HepG2 (cell line): ENCODE data around the gene PPIP5K1. TPM values are rescaled to one million over a fixed set of nuclear protein-coding genes. Genes with fewer than 3 reads are reported as not detected.

Experiments
- ADNP ChIP-seq: sonication (generic); formaldehyde crosslinking; IDR thresholded peaks from 2 replicates; pipeline ENCODE4 v1.4.0; 2020; ENCODE audit warnings: missing genetic modification reagents
- KAT8 ChIP-seq: IDR thresholded peaks from 2 replicates; pipeline ENCODE4 v1.6.1; 2016; ENCODE audit warnings: missing genetic modification reagents, missing compliant biosample characterization
- KLF12 ChIP-seq: sonication (generic); formaldehyde crosslinking; IDR thresholded peaks from 2 replicates; pipeline ENCODE4 v1.4.0; 2020; ENCODE audit warnings: missing genetic modification reagents, borderline replicate concordance
- MATR3 ChIP-seq: sonication (generic); formaldehyde crosslinking; IDR thresholded peaks from 2 replicates; pipeline ENCODE4 v1.4.0; 2020; ENCODE audit warnings: missing genetic modification reagents
- MXI1 ChIP-seq: IDR thresholded peaks from 3 replicates; pipeline ENCODE4 v1.6.1; 2012; ENCODE audit warnings: low read depth, low read length, inconsistent platforms, borderline replicate concordance
- PCBP1 ChIP-seq: fragments of 200-400 bp; formaldehyde crosslinking; IDR thresholded peaks from 2 replicates; pipeline ENCODE4 v1.6.1; 2017; ENCODE audit warnings: mild to moderate bottlenecking, low read depth, low read length, borderline replicate concordance
- PHF20 ChIP-seq: sonication (generic); formaldehyde crosslinking; IDR thresholded peaks from 2 replicates; pipeline ENCODE4 v1.5.0; 2020; ENCODE audit warnings: mild to moderate bottlenecking, missing genetic modification reagents
- RBM22 ChIP-seq: fragments of 200-400 bp; formaldehyde crosslinking; optimal IDR thresholded peaks from 2 replicates; pipeline ENCODE3; 2017; ENCODE audit warnings: mild to moderate bottlenecking, low read length, moderate library complexity
- REPIN1 ChIP-seq: sonication (generic); formaldehyde crosslinking; IDR thresholded peaks from 2 replicates; pipeline ENCODE4 v1.8.0; 2022; ENCODE audit warnings: missing genetic modification reagents, low read depth, mild to moderate bottlenecking, borderline replicate concordance
- RFX1 ChIP-seq: fragments of 450-650 bp; IDR thresholded peaks from 2 replicates; pipeline ENCODE4 v1.6.1; 2017
- RNF2 ChIP-seq: fragments of 450-650 bp; conservative IDR thresholded peaks from 2 replicates; pipeline ENCODE4 v1.6.1; 2016; ENCODE audit warnings: low read depth
- TCF7 ChIP-seq: sonication (generic); IDR thresholded peaks from 2 replicates; pipeline ENCODE4 v1.6.1; 2016; ENCODE audit warnings: antibody characterized with exemption, low read depth
- TRIM24 ChIP-seq: sonication (generic); formaldehyde crosslinking; IDR thresholded peaks from 2 replicates; pipeline ENCODE4 v1.8.0; 2022; ENCODE audit warnings: mild to moderate bottlenecking, missing genetic modification reagents
- TSC22D2 ChIP-seq: sonication (generic); formaldehyde crosslinking; IDR thresholded peaks from 2 replicates; pipeline ENCODE4 v1.5.1; 2020; ENCODE audit warnings: missing genetic modification reagents, mild to moderate bottlenecking, borderline replicate concordance
- ZEB1 ChIP-seq: IDR thresholded peaks from 2 replicates; pipeline ENCODE4 v1.6.1; 2012; ENCODE audit warnings: mild to moderate bottlenecking, low read depth, inconsistent platforms; ENCODE audit not compliant: insufficient replicate concordance
- ZMYM4 ChIP-seq: sonication (generic); formaldehyde crosslinking; IDR thresholded peaks from 2 replicates; pipeline ENCODE4 v1.8.1; 2023; ENCODE audit warnings: mild to moderate bottlenecking, missing genetic modification reagents
- ZNF296 ChIP-seq: sonication (generic); formaldehyde crosslinking; conservative IDR thresholded peaks from 2 replicates; pipeline ENCODE4 v1.5.0; 2020; ENCODE audit warnings: mild to moderate bottlenecking, missing genetic modification reagents
- ZNF382 ChIP-seq: sonication (generic); formaldehyde crosslinking; IDR thresholded peaks from 2 replicates; pipeline ENCODE4 v1.5.0; 2020; ENCODE audit warnings: missing genetic modification reagents, mild to moderate bottlenecking, borderline replicate concordance
- polyA plus RNA-seq, 8 experiments: library from polyadenylated mRNA; depleted of rRNA in 3 of 8; stranded (reverse) in 7 of 8; unstranded in 1 of 8; fragments of >200 nt; fragmentation: Illumina TruSeq in 4 of 8; extraction: Trizol in 4 of 8; gene quantifications; 2 replicates each; pipeline versions ENCODE4 v1.2.1 to v1.2.3, GENCODE V29; 2011 to 2016; ENCODE audit warnings: low read depth in 4 of 8, missing spikeins in 1 of 8, mixed read lengths in 1 of 8; ENCODE audit not compliant: insufficient read depth in 1 of 8
- total RNA-seq, 5 experiments: library from RNA; depleted of rRNA; stranded (reverse); fragments of >200 nt; fragmentation: Illumina TruSeq; extraction: Trizol; gene quantifications; 2 replicates each; pipeline ENCODE4 v1.2.3, GENCODE V29; 2016; ENCODE audit warnings: low read depth in 1 of 5
- TF ChIP-seq, protein P1 (sequence below): IDR thresholded peaks from 2 replicates; pipeline ENCODE4 v1.6.1; 2016; ENCODE audit warnings: low read depth, missing genetic modification reagents, missing compliant biosample characterization
- TF ChIP-seq, protein P2 (sequence below): IDR thresholded peaks from 2 replicates; pipeline ENCODE4 v1.6.1; 2016
- TF ChIP-seq, protein P3 (sequence below): sonication (generic); formaldehyde crosslinking; IDR thresholded peaks from 2 replicates; pipeline ENCODE4 v1.4.0; 2020; ENCODE audit warnings: low read depth, missing genetic modification reagents

The PPIP5K1 gene
- total and polyA plus RNA-seq, 2 of the 13 experiments (the other 11 are each of a cell fraction or from before 2014, with no cell fraction given) = 9.9 to 10.9 TPM

DNA sequence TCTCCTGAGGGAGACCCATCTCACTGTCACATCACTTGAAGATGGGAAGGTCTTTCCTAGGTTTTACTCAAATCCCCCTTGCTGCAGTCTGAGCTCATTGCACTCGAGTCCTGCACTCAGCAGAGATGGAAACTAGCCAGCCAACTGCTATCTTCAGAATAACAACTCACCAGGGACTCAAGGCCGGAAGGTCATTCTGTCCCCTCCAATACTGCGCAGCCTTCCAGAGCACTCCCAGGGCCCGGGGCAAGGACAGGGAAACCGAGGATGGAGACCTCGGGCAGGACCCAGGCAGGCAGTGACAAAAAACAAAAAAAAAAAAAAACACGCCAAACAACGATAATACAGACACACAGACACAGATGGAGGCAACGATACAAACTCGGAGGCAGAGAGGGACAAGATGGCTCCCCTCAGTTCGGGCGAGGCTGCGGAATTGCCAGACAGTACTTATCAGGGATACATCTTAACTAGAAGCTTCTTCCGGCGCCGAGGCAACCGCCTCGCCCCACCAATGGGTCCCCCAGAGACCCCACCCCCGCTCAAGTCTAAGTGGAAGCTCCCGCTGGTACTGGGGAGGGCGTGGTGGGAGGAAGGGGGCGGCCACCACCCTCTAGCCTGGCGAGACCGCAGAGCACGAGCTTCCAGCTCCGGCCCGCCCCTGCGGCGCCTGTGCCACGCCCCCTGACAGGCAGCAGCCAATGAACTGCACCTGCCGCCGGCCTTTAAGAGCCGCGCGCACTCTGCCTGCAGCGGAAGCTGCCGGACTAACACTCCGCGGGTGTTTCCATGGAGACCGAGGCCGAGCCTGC is 79.6 kb downstream of the PPIP5K1 start (continued):
- TF ChIP-seq, protein P1, sequence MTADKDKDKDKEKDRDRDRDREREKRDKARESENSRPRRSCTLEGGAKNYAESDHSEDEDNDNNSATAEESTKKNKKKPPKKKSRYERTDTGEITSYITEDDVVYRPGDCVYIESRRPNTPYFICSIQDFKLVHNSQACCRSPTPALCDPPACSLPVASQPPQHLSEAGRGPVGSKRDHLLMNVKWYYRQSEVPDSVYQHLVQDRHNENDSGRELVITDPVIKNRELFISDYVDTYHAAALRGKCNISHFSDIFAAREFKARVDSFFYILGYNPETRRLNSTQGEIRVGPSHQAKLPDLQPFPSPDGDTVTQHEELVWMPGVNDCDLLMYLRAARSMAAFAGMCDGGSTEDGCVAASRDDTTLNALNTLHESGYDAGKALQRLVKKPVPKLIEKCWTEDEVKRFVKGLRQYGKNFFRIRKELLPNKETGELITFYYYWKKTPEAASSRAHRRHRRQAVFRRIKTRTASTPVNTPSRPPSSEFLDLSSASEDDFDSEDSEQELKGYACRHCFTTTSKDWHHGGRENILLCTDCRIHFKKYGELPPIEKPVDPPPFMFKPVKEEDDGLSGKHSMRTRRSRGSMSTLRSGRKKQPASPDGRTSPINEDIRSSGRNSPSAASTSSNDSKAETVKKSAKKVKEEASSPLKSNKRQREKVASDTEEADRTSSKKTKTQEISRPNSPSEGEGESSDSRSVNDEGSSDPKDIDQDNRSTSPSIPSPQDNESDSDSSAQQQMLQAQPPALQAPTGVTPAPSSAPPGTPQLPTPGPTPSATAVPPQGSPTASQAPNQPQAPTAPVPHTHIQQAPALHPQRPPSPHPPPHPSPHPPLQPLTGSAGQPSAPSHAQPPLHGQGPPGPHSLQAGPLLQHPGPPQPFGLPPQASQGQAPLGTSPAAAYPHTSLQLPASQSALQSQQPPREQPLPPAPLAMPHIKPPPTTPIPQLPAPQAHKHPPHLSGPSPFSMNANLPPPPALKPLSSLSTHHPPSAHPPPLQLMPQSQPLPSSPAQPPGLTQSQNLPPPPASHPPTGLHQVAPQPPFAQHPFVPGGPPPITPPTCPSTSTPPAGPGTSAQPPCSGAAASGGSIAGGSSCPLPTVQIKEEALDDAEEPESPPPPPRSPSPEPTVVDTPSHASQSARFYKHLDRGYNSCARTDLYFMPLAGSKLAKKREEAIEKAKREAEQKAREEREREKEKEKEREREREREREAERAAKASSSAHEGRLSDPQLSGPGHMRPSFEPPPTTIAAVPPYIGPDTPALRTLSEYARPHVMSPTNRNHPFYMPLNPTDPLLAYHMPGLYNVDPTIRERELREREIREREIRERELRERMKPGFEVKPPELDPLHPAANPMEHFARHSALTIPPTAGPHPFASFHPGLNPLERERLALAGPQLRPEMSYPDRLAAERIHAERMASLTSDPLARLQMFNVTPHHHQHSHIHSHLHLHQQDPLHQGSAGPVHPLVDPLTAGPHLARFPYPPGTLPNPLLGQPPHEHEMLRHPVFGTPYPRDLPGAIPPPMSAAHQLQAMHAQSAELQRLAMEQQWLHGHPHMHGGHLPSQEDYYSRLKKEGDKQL (CRISPR knock-in tag) = no peak
- 0 out of 2 replicates have a peak, but pooled peaks have one; percentile 46 for TF ChIP-seq TSC22D2 (CRISPR knock-in tag)
- TF ChIP-seq REPIN1 (CRISPR knock-in tag) = peak; percentile 31; the same call in 1 of the 2 replicates
- TF ChIP-seq KAT8 = no peak; the same call in 1 of the 2 replicates
- 0 out of 2 replicates have a peak, but pooled peaks have one; percentile 29 for TF ChIP-seq ZMYM4 (CRISPR knock-in tag)
- peak; percentile 99 for TF ChIP-seq RFX1
- TF ChIP-seq KLF12 = no peak
- TF ChIP-seq, protein P2, sequence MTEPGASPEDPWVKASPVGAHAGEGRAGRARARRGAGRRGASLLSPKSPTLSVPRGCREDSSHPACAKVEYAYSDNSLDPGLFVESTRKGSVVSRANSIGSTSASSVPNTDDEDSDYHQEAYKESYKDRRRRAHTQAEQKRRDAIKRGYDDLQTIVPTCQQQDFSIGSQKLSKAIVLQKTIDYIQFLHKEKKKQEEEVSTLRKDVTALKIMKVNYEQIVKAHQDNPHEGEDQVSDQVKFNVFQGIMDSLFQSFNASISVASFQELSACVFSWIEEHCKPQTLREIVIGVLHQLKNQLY (CRISPR knock-in tag) = no peak
- TF ChIP-seq MXI1 = peak; percentile 99
- 0 out of 2 replicates have a peak, but pooled peaks have one; percentile 15 for TF ChIP-seq RNF2
- TF ChIP-seq TRIM24 (CRISPR knock-in tag) = no peak
- peak; percentile 86 for TF ChIP-seq RBM22
- TF ChIP-seq ZEB1 = no peak
- TF ChIP-seq ADNP (CRISPR knock-in tag) = no peak
- peak; percentile 83; the same call in 1 of the 2 replicates for TF ChIP-seq PCBP1
- TF ChIP-seq MATR3 (CRISPR knock-in tag) = no peak
- no peak for TF ChIP-seq TCF7
- no peak for TF ChIP-seq ZNF382 (CRISPR knock-in tag)
- TF ChIP-seq PHF20 (CRISPR knock-in tag) = 0 out of 2 replicates have a peak, but pooled peaks have one; percentile 40
- TF ChIP-seq, protein P3, sequence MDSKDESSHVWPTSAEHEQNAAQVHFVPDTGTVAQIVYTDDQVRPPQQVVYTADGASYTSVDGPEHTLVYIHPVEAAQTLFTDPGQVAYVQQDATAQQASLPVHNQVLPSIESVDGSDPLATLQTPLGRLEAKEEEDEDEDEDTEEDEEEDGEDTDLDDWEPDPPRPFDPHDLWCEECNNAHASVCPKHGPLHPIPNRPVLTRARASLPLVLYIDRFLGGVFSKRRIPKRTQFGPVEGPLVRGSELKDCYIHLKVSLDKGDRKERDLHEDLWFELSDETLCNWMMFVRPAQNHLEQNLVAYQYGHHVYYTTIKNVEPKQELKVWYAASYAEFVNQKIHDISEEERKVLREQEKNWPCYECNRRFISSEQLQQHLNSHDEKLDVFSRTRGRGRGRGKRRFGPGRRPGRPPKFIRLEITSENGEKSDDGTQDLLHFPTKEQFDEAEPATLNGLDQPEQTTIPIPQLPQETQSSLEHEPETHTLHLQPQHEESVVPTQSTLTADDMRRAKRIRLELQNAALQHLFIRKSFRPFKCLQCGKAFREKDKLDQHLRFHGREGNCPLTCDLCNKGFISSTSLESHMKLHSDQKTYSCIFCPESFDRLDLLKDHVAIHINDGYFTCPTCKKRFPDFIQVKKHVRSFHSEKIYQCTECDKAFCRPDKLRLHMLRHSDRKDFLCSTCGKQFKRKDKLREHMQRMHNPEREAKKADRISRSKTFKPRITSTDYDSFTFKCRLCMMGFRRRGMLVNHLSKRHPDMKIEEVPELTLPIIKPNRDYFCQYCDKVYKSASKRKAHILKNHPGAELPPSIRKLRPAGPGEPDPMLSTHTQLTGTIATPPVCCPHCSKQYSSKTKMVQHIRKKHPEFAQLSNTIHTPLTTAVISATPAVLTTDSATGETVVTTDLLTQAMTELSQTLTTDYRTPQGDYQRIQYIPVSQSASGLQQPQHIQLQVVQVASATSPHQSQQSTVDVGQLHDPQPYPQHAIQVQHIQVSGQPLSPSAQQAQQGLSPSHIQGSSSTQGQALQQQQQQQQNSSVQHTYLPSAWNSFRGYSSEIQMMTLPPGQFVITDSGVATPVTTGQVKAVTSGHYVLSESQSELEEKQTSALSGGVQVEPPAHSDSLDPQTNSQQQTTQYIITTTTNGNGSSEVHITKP (CRISPR knock-in tag) = peak; percentile 91
- TF ChIP-seq ZNF296 (CRISPR knock-in tag) = no peak
